Tibial nerve (tissue), 4 donors: ENCODE results near the gene TPRKB. TPM values are rescaled to one million over a fixed set of nuclear protein-coding genes. Genes with fewer than 3 reads are reported as not detected.
"Not testable (repeated sequence)": the region's sequence is repeated elsewhere in the genome, so short reads cannot be mapped to it uniquely, and the experiment has no call there.

Source experiments
- DNase-seq, 2 donors: peaks; one replicate each; pipeline ENCODE4 v3.0.0-alpha.2; 2019; ENCODE audit warnings: low spot score in 2 of 2
- H3K27ac ChIP-seq, 4 donors: fragments of 200-600 bp; sonication (generic) in 3 of 4; one replicate each; pipeline ENCODE4 v1.5.1; 2017 to 2019; ENCODE audit warnings: mild to moderate bottlenecking in 1 of 4
- H3K27me3 ChIP-seq, 2 donors: fragments of 200-600 bp; sonication (generic) in 1 of 2; one replicate each; pipeline versions ENCODE4 v1.5.1 to v1.6.0; 2017 to 2019
- H3K36me3 ChIP-seq, 3 donors: fragments of 200-600 bp; sonication (generic); one replicate each; pipeline ENCODE4 v1.5.1; 2018 to 2019
- H3K4me1 ChIP-seq, 4 donors: fragments of 200-600 bp; sonication (generic) in 3 of 4; one replicate each; pipeline ENCODE4 v1.5.1; 2017 to 2019
- H3K4me3 ChIP-seq, 4 donors: fragments of 200-600 bp; sonication (generic) in 3 of 4; one replicate each; pipeline ENCODE4 v1.5.1; 2017 to 2019; ENCODE audit warnings: mild to moderate bottlenecking in 1 of 4, moderate library complexity in 1 of 4
- H3K9me3 ChIP-seq, 4 donors: fragments of 200-600 bp; sonication (generic) in 3 of 4; one replicate each; pipeline ENCODE4 v1.5.1; 2017 to 2019
- CTCF ChIP-seq, 5 experiments: fragments of 200-600 bp in 3 of 5; fragments of 450-650 bp in 2 of 5; sonication (generic) in 3 of 5; IDR thresholded peaks; one replicate each; pipeline ENCODE4 v1.5.1; 2016 to 2019; ENCODE audit warnings: antibody characterized with exemption in 5 of 5, mild to moderate bottlenecking in 3 of 5, moderate library complexity in 2 of 5
- EP300 ChIP-seq, 2 donors: sonication (generic); formaldehyde crosslinking; IDR thresholded peaks; one replicate each; pipeline ENCODE4 v1.6.1; 2017; ENCODE audit warnings: antibody characterized with exemption in 2 of 2, mild to moderate bottlenecking in 1 of 2
- POLR2A ChIP-seq, 2 donors: fragments of 450-650 bp; IDR thresholded peaks; one replicate each; pipeline ENCODE4 v1.6.1; 2017; ENCODE audit warnings: antibody characterized with exemption in 2 of 2, mild to moderate bottlenecking in 2 of 2, moderate library complexity in 2 of 2
- WGBS, 2 donors: methylation state at CpG; one replicate each; pipeline ENCODE4 v1.1.5; 2018; 5-methylcytosine and 5-hydroxymethylcytosine counted together
- total RNA-seq, 4 donors: library from RNA; depleted of rRNA; stranded (reverse); fragments of >200 nt; gene quantifications; one replicate each; pipeline ENCODE4 v1.1.0, GENCODE V29; 2016

Gene TPRKB
- total RNA-seq, 4 donors from 2014 or later = 6.7 to 23.7 (median 16.6) TPM

DNA sequence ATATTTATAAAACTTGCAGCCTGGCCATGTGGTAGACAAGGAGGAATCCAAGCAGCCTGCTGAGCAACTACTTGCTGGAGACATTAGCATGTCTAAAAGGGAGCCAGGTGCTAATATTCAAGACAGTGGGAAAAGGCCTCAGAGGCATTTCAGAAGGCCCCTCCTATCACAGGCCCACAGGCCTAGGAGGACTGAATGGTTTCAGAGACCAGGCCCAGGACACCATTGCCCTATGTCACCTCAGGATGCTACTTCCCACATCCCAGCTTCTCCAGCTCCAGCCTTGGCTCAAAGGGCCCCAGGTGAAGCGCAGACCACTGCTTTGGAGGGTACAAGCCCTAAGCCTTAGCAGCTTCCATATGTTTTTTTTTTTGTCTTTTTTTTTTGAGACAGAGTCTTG, 39.0 kb downstream of the TPRKB start:
- Histone ChIP-seq H3K27ac (no peak overlapping the region), H3K27me3 (no peaks in the 10 kb centered on the region), H3K4me1 (peaks cover 0 to 12% (median 0%) of the 10 kb centered on the region in 4 donors), H3K9me3 (no peaks in the 10 kb centered on the region), H3K36me3 (no peaks in the 10 kb centered on the region), H3K4me3 (no peak overlapping the region)
- TF ChIP-seq CTCF (IDR thresholded peaks at IDR 0.05) = no peak
- TF ChIP-seq EP300 (IDR thresholded peaks at IDR 0.05) = no peak
- TF ChIP-seq POLR2A (IDR thresholded peaks at IDR 0.05) = no peak
- WGBS, 2 donors = 82% methylated on average over 1 of the region's 1 CpG
- no peak for DNase-seq

DNA sequence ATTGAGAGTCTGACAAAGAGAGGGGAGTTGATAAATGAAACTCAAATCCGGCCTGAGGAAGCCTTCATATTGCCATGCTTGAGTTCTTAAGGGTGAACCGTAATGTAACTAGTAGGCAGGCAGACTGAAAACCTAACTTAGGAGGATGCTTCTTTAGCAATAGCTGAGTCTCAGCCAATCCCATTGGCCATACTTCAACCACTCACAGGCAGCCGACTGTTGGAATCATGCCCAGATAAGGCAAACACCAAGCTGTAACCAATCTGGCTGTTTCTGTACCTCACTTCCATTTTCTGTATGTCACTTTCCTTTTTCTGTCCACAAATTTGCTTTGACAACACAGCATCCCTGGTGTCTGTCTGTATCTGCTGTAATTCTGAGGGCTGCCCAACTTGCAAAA, 39.5 kb downstream of the TPRKB start:
- Histone ChIP-seq H3K36me3 (no peaks in the 10 kb centered on the region), H3K9me3 (no peaks in the 10 kb centered on the region), H3K4me1 (peaks cover 0 to 12% (median 0%) of the 10 kb centered on the region in 4 donors), H3K27me3 (no peaks in the 10 kb centered on the region), H3K27ac (no peak overlapping the region), H3K4me3 (no peak overlapping the region)
- DNase-seq = no peak
- TF ChIP-seq POLR2A (IDR thresholded peaks at IDR 0.05) = no peak
- TF ChIP-seq EP300 (IDR thresholded peaks at IDR 0.05) = no peak
- TF ChIP-seq CTCF (IDR thresholded peaks at IDR 0.05) = no peak
- WGBS, 2 donors = 79 to 82% methylated on average over 3 of the region's 3 CpGs

DNA sequence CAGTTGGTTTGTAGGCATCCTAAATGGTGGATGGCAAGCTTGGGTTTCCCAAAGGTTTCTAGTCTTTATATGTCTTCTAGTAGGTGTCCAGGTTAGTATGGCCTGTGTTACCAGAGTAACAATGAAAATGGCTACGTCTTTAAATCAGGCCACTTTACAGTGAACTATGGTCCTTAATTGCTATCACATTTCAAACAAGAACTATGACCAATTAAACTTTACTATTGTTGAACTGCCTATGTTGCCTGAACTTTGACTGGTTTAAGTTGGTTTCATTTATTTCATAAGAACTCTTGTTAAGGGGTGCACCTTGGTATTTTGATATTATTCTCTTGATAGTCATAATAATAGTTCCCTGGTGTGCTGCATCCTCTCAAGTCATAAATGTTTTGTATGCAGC, 40.2 kb downstream of the TPRKB start:
- H3K27ac ChIP-seq, H3K36me3 ChIP-seq, H3K9me3 ChIP-seq, H3K4me3 ChIP-seq, DNase-seq, H3K27me3 ChIP-seq: not testable (repeated sequence)
- 79 to 88% methylated on average over 1 of the region's 1 CpG for WGBS, 2 donors
- H3K4me1 ChIP-seq = peaks cover 0 to 12% (median 0%) of the 10 kb centered on the region in 4 donors

DNA sequence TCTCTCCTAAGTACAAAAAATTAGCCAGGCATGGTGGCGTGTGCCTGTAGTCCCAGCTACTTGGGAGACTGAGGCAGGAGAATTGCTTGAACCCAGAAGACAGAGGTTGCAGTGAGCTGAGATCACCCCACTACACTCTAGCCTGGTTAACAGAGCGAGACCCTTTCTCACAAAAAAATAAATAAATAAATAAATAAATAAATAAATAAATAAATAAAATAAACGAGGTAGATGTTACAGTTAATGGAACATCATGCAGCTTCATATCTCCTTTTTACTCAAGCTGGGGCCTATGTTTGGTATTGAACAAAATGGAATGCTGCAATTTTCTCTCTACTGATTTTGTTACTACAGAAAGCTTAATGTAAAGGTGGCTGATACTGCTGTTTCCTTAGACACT, 40.6 kb downstream of the TPRKB start:
- not testable (repeated sequence) for H3K9me3 ChIP-seq, H3K27me3 ChIP-seq, H3K36me3 ChIP-seq, H3K4me3 ChIP-seq, DNase-seq, H3K27ac ChIP-seq
- H3K4me1 ChIP-seq = peaks cover 0 to 12% (median 0%) of the 10 kb centered on the region in 4 donors
- WGBS, 2 donors = 93 to 95% methylated on average over 3 of the region's 3 CpGs

- peak in 2 of 5 experiments; percentile 16 to 37 for TF ChIP-seq CTCF (IDR thresholded peaks at IDR 0.05)
- WGBS, 2 donors = 50 to 62% methylated on average over 4 of the region's 4 CpGs
- H3K36me3 ChIP-seq, H3K4me3 ChIP-seq, H3K27me3 ChIP-seq, H3K9me3 ChIP-seq, DNase-seq, H3K4me1 ChIP-seq, H3K27ac ChIP-seq: not testable (repeated sequence)
These were observed 46.6 kb downstream of the TPRKB start for GRCh38 chr2:73690372-73691088.

DNA sequence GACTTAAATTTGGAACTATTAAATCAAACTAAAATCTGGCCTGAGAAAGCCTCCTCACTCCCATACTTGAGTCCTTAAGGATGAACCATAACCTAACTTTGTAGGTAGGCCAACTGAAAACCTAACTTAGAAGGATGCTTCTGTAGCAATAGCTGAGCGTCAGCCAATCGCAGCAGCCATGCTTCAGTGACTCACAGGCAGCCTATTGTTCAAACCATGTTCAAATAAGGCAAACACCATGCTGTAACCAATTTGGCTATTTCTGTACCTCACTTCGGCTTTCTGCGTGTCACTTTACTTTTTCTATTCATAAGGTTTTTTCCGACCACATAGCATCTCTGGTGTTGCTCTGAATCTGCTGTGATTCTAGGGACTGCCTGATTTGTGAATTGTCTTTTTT, 48.7 kb downstream of the TPRKB start:
- DNase-seq, H3K9me3 ChIP-seq: not testable (repeated sequence)
- 90 to 95% methylated on average over 5 of the region's 5 CpGs for WGBS, 2 donors

More for the DNA sequence above, 48.7 kb downstream of the TPRKB start:
- H3K27ac ChIP-seq, H3K4me1 ChIP-seq, H3K4me3 ChIP-seq, H3K36me3 ChIP-seq, H3K27me3 ChIP-seq: not testable (repeated sequence)
